Vagina (tissue), 2 donors: ENCODE data around the gene SEC23A. TPM values are rescaled to one million over a fixed set of nuclear protein-coding genes. Genes with fewer than 3 reads are reported as not detected.
"Not testable (repeated sequence)": the region's sequence is repeated elsewhere in the genome, so short reads cannot be mapped to it uniquely, and the experiment has no call there.

Experiments
- DNase-seq, 2 donors: peaks; one replicate each; pipeline ENCODE4 v3.0.0-alpha.2; 2017; ENCODE audit errors: extremely low spot score in 2 of 2
- H3K27ac ChIP-seq: fragments of 200-600 bp; sonication (generic); one replicate; pipeline ENCODE4 v1.5.1; 2019
- H3K27me3 ChIP-seq: fragments of 200-600 bp; sonication (generic); one replicate; pipeline ENCODE4 v1.5.1; 2019
- H3K36me3 ChIP-seq, 2 donors: fragments of 200-600 bp; sonication (generic); one replicate each; pipeline ENCODE4 v1.5.1; 2017 to 2019
- H3K4me1 ChIP-seq: fragments of 200-600 bp; sonication (generic); one replicate; pipeline ENCODE4 v1.5.1; 2019
- H3K4me3 ChIP-seq, 2 donors: fragments of 200-600 bp; sonication (generic); 1 replicate in 1 of 2; 2 replicates in 1 of 2; pipeline ENCODE4 v1.5.1; 2016 to 2019
- H3K9me3 ChIP-seq: fragments of 200-600 bp; sonication (generic); one replicate; pipeline ENCODE4 v1.5.1; 2019
- POLR2A ChIP-seq, 2 donors: fragments of 450-650 bp; IDR thresholded peaks; one replicate each; pipeline ENCODE4 v1.6.1; 2017; ENCODE audit warnings: antibody characterized with exemption in 2 of 2, mild to moderate bottlenecking in 2 of 2, moderate library complexity in 2 of 2
- POLR2AphosphoS5 ChIP-seq, 2 donors: sonication (generic); formaldehyde crosslinking; IDR thresholded peaks; one replicate each; pipeline ENCODE4 v1.9.0; 2017; ENCODE audit warnings: antibody characterized with exemption in 2 of 2, mild to moderate bottlenecking in 2 of 2, low read depth in 1 of 2; ENCODE audit not compliant: insufficient read depth in 1 of 2
- intact Hi-C: fragments of 100-400 bp; cut with DNase I; formaldehyde crosslinking; loops from one replicate; pipeline ENCODE4 v1.15.1; 2023
- total RNA-seq: library from RNA; depleted of rRNA; stranded (reverse); fragments of >200 nt; gene quantifications from one replicate; pipeline ENCODE4 v1.2.3, GENCODE V29; 2016
- TF ChIP-seq, protein P1 (sequence below), 3 experiments: fragments of 450-650 bp in 2 of 3; fragments of 200-600 bp in 1 of 3; sonication (generic) in 1 of 3; IDR thresholded peaks; one replicate each; pipeline ENCODE4 v1.5.1; 2017 to 2019; ENCODE audit warnings: antibody characterized with exemption in 3 of 3, mild to moderate bottlenecking in 2 of 3, moderate library complexity in 2 of 3

The SEC23A gene
- total RNA-seq, 1 donor from 2014 or later = 54.8 TPM

DNA sequence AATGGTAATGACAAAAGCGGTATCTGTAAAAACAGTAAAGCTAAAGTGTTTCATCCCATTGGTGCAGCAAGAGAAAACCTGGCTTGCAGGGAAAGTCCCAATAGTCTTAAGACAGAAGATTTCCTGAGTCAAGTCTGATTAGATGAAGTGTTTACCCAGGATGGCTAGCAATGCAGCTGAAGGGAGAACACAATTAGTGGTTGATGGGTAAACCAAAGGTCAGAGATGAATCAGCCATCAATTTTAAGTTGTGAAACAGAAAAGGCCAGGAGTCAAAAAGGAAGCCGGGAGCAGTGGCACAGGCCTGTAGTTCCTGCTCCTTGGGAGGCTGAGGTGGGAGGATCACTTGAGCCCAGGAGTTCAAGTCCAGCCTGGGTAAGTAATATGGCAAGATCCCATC lies 52.6 kb downstream of the SEC23A start:
- H3K4me1 ChIP-seq = no peaks in the 10 kb centered on the region
- H3K4me3 ChIP-seq = no peak overlapping the region
- no peak for DNase-seq
- peaks cover 0 to 90% of the 10 kb centered on the region in 2 donors for H3K36me3 ChIP-seq
- H3K9me3 ChIP-seq = peaks cover 4% of the 10 kb centered on the region
- no peak overlapping the region for H3K27ac ChIP-seq
- no peaks in the 10 kb centered on the region for H3K27me3 ChIP-seq
- intact Hi-C loops = no loop called here
- TF ChIP-seq POLR2A (IDR thresholded peaks at IDR 0.05) (no peak), POLR2AphosphoS5 (IDR thresholded peaks at IDR 0.05; ENCODE audit: insufficient read depth in 1 of 2, low read depth in 1 of 2) (no peak)
- TF ChIP-seq, protein P1, sequence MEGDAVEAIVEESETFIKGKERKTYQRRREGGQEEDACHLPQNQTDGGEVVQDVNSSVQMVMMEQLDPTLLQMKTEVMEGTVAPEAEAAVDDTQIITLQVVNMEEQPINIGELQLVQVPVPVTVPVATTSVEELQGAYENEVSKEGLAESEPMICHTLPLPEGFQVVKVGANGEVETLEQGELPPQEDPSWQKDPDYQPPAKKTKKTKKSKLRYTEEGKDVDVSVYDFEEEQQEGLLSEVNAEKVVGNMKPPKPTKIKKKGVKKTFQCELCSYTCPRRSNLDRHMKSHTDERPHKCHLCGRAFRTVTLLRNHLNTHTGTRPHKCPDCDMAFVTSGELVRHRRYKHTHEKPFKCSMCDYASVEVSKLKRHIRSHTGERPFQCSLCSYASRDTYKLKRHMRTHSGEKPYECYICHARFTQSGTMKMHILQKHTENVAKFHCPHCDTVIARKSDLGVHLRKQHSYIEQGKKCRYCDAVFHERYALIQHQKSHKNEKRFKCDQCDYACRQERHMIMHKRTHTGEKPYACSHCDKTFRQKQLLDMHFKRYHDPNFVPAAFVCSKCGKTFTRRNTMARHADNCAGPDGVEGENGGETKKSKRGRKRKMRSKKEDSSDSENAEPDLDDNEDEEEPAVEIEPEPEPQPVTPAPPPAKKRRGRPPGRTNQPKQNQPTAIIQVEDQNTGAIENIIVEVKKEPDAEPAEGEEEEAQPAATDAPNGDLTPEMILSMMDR (IDR thresholded peaks at IDR 0.05) = no peak

DNA sequence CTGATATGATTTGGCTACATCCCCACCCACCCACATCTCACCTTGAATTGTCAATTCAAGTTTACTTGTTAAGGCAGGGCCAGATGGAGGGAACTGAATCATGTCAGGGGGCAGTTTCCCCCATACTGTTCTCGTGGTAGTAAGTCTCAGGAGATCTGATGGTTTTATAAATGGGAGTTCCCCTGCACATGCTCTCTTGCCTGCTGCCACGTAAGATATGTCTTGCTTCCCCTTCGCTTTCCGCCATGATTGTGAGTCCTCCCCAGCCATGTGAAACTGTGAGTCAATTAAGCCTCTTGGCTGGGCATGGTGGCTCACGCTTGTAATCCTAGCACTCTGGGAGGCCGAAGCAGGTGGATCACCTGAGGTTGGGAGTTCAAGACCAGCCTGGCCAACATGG lies 57.1 kb downstream of the SEC23A start:
- intact Hi-C loops, H3K4me1 ChIP-seq, H3K9me3 ChIP-seq, H3K27me3 ChIP-seq, H3K4me3 ChIP-seq, H3K27ac ChIP-seq, DNase-seq: not testable (repeated sequence)
- peaks cover 0 to 72% of the 10 kb centered on the region in 2 donors for H3K36me3 ChIP-seq

DNA sequence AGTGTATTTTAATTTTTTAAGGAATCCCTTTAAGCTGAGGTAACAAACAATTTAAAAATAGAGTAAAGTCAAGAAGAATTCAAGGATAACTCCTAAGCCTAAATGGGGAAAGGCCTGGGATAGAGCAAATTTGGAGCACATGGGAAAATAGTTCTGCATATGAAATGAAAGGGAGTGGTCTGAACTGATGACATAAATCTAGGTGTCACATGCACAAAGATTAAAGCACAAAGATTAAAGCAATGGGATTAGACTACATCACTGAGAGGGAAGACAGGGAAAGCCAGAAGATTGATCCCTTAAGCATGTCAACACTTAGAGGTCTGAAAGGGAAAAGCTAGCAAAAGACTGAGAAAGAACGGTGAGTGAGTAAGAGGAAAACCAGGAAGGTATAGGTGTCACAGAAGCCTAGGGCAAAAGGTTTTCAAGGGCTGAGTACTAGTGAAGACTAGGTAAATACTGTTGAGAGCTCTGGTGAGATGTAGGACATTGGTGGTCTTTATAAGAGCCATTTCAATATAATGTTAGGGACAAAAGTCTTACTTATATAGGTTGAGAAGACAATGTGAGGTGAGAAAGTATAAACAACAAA lies 59.6 kb downstream of the SEC23A start:
- DNase-seq = no peak
- H3K4me3 ChIP-seq = no peak overlapping the region
- H3K9me3 ChIP-seq = no peaks in the 10 kb centered on the region
- intact Hi-C loops = no loop called here
- no peaks in the 10 kb centered on the region for H3K4me1 ChIP-seq
- H3K27me3 ChIP-seq = no peaks in the 10 kb centered on the region
- H3K27ac ChIP-seq = no peak overlapping the region
- peaks cover 0 to 67% of the 10 kb centered on the region in 2 donors for H3K36me3 ChIP-seq
- no peak for TF ChIP-seq POLR2A (IDR thresholded peaks at IDR 0.05)
- no peak for TF ChIP-seq POLR2AphosphoS5 (IDR thresholded peaks at IDR 0.05; ENCODE audit: insufficient read depth in 1 of 2, low read depth in 1 of 2)
- TF ChIP-seq, protein P1 (IDR thresholded peaks at IDR 0.05) = no peak

DNA sequence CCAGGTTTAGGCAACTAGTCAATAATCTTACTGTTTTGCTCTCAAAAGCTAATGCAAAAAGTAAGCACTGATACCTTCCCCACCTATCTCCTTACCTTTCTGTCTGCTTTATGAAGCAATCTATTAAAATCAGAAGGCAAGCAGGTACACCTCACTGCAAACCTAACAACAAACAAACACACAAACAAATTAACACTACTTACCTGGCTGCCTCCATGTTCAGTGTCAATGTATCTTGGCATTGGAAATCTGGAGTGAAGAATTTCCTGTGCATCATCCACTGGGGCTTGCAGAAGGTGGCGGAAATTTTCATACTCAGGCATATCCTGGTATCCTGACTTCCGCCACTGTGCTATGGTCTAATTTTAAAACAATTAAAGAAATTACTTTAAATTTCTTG lies 62.5 kb downstream of the SEC23A start:
- no peak for TF ChIP-seq POLR2AphosphoS5 (IDR thresholded peaks at IDR 0.05; ENCODE audit: insufficient read depth in 1 of 2, low read depth in 1 of 2)
- TF ChIP-seq POLR2A (IDR thresholded peaks at IDR 0.05) = no peak
- TF ChIP-seq, protein P1 (IDR thresholded peaks at IDR 0.05) = no peak
- Histone ChIP-seq H3K36me3 (peaks cover 0 to 62% of the 10 kb centered on the region in 2 donors), H3K4me3 (no peak overlapping the region), H3K4me1 (no peaks in the 10 kb centered on the region), H3K27ac (no peak overlapping the region), H3K27me3 (no peaks in the 10 kb centered on the region), H3K9me3 (no peaks in the 10 kb centered on the region)
- intact Hi-C loops = no loop called here
- no peak for DNase-seq

- Histone ChIP-seq H3K9me3 (no peaks in the 10 kb centered on the region), H3K4me3 (no peak overlapping the region), H3K4me1 (no peaks in the 10 kb centered on the region), H3K36me3 (peaks cover 0 to 47% of the 10 kb centered on the region in 2 donors), H3K27me3 (no peaks in the 10 kb centered on the region), H3K27ac (no peak overlapping the region)
- DNase-seq = no peak
- intact Hi-C loops = no loop called here
- TF ChIP-seq POLR2AphosphoS5 (IDR thresholded peaks at IDR 0.05; ENCODE audit: insufficient read depth in 1 of 2, low read depth in 1 of 2) (no peak), POLR2A (IDR thresholded peaks at IDR 0.05) (no peak)
- TF ChIP-seq, protein P1 (IDR thresholded peaks at IDR 0.05) = no peak
These were observed 64.5 kb downstream of the SEC23A start for GRCh38 chr14:39038542-39038941.
